ENCODE data around the gene TROAP. TPM values are rescaled to one million over a fixed set of nuclear protein-coding genes. Genes with fewer than 3 reads are reported as not detected.

Gene TROAP
- total RNA-seq, 2 experiments from 2014 or later: 141 to 150 TPM

- H3K9me3 ChIP-seq (ENCODE audit: low read length): no peaks in the 10 kb centered on the region
- POLR2A ChIA-PET: interaction anchor here (0.6 to 0.9 kb wide), 3 partner anchors 8 to 22 kb away, joined by 3 read pairs; no protein-coding TSS in a partner anchor
- H2AFZ ChIP-seq (ENCODE audit: low read length): no peak overlapping the region
- H3K4me3 ChIP-seq (ENCODE audit: low read depth, low read length, poor library complexity, severe bottlenecking): no peak overlapping the region
- H3K4me2 ChIP-seq (ENCODE audit: low read length): no peak overlapping the region
- no peak for DNase-seq (ENCODE audit: low spot score)
- no TSS peak for BruUV-seq (replicated peaks)
- H3K27ac ChIP-seq (ENCODE audit: low read depth, low read length, poor library complexity, severe bottlenecking): no peak overlapping the region
- intact Hi-C loops (cut with micrococcal nuclease; ENCODE audit: unreplicated experiment): no loop called here
- H3K79me2 ChIP-seq (ENCODE audit: insufficient read depth, low read depth, low read length): no peaks in the 10 kb centered on the region
- H4K20me1 ChIP-seq (ENCODE audit: insufficient read depth, low read length): no peaks in the 10 kb centered on the region
- peaks cover 8% of the 10 kb centered on the region for H3K4me1 ChIP-seq (ENCODE audit: insufficient read depth, low read length, poor library complexity, severe bottlenecking)
- CTCF ChIA-PET (ENCODE audit: unreplicated experiment): interaction anchor here (1.0 kb wide), 1 partner anchor 218 kb away, joined by 3 read pairs; no protein-coding TSS in a partner anchor
- no peaks in the 10 kb centered on the region for H3K9me2 ChIP-seq (ENCODE audit: insufficient read depth, low read length)
- H3K36me3 ChIP-seq (ENCODE audit: insufficient read depth, low read length): no peaks in the 10 kb centered on the region
- no peak for TF ChIP-seq CTCF (conservative IDR thresholded peaks at IDR 0.05; ENCODE audit: low read length)
- TF ChIP-seq EZH2phosphoT487 (IDR thresholded peaks at IDR 0.05; ENCODE audit: borderline replicate concordance, low read depth, low read length): no peak
Measured at GRCh38 chr12:49293056-49293956, 29.7 kb upstream of the TROAP start.

GRCh38 chr12:49294086-49294803, 28.8 kb upstream of the TROAP start:
- Histone ChIP-seq H4K20me1 (ENCODE audit: insufficient read depth, low read length) (no peaks in the 10 kb centered on the region), H2AFZ (ENCODE audit: low read length) (no peak overlapping the region), H3K9me3 (ENCODE audit: low read length) (no peaks in the 10 kb centered on the region), H3K4me2 (ENCODE audit: low read length) (no peak overlapping the region), H3K79me2 (ENCODE audit: insufficient read depth, low read depth, low read length) (no peaks in the 10 kb centered on the region), H3K4me1 (ENCODE audit: insufficient read depth, low read length, poor library complexity, severe bottlenecking) (peaks cover 8% of the 10 kb centered on the region), H3K9me2 (ENCODE audit: insufficient read depth, low read length) (no peaks in the 10 kb centered on the region), H3K27ac (ENCODE audit: low read depth, low read length, poor library complexity, severe bottlenecking) (no peak overlapping the region), H3K4me3 (ENCODE audit: low read depth, low read length, poor library complexity, severe bottlenecking) (no peak overlapping the region), H3K36me3 (ENCODE audit: insufficient read depth, low read length) (no peaks in the 10 kb centered on the region)
- DNase-seq (ENCODE audit: low spot score): no peak
- POLR2A ChIA-PET: interaction anchor here (0.6 to 1.4 kb wide), 3 partner anchors 9 to 30 kb away, joined by 3 read pairs; no protein-coding TSS in a partner anchor
- CTCF ChIA-PET (ENCODE audit: unreplicated experiment): interaction anchor here (0.6 to 1.0 kb wide), 3 partner anchors 29 to 267 kb away, joined by 3 read pairs; partner anchors contain the start of gene TROAP
- TF ChIP-seq EZH2phosphoT487 (IDR thresholded peaks at IDR 0.05; ENCODE audit: borderline replicate concordance, low read depth, low read length) (no peak), CTCF (conservative IDR thresholded peaks at IDR 0.05; ENCODE audit: low read length) (no peak)
- intact Hi-C loops (cut with micrococcal nuclease; ENCODE audit: unreplicated experiment): no loop called here
- BruUV-seq (replicated peaks): no TSS peak

Measured in OCI-LY7 (cell line).